ENCODE results near the gene RPA4. TPM values are rescaled to one million over a fixed set of nuclear protein-coding genes. Genes with fewer than 3 reads are reported as not detected.
A peak's percentile ranks its signal among the peaks of the same experiment; 100 is the strongest.

Gene RPA4
- total and polyA plus RNA-seq, 10 of the 15 experiments (the other 5 are each of a cell fraction or from before 2014, with no cell fraction given): 0.20 to 1.3 (median 0.43) TPM

GRCh38 chrX:96837808-96838207 lies 45.9 kb upstream of the RPA4 start:
- TF ChIP-seq NR2C1 (IDR thresholded peaks at IDR 0.05) (no peak), JUND (IDR thresholded peaks at IDR 0.05; ENCODE audit: low read depth, low read length) (no peak), RFX5 (IDR thresholded peaks at IDR 0.05; ENCODE audit: low read depth, low read length) (no peak), IKZF2 (IDR thresholded peaks at IDR 0.05) (no peak), SMAD1 (IDR thresholded peaks at IDR 0.05; ENCODE audit: low read depth, partially characterized antibody) (no peak), KLF5 (IDR thresholded peaks at IDR 0.05; ENCODE audit: partially characterized antibody) (no peak), CBX3 (IDR thresholded peaks at IDR 0.05; ENCODE audit: borderline replicate concordance, low read depth) (no peak), IRF4 (IDR thresholded peaks at IDR 0.05; ENCODE audit: low read depth, low read length) (no peak), CREM (IDR thresholded peaks at IDR 0.05; ENCODE audit: low read depth) (no peak), POLR2AphosphoS5 (IDR thresholded peaks at IDR 0.05; ENCODE audit: low read length) (no peak), TBL1XR1 (IDR thresholded peaks at IDR 0.05; ENCODE audit: low read depth, low read length) (no peak), MYB (IDR thresholded peaks at IDR 0.05; ENCODE audit: borderline replicate concordance, low read depth, low read length) (no peak), EP300 (IDR thresholded peaks at IDR 0.05; ENCODE audit: borderline replicate concordance in 1 of 2, control insufficient read depth in 1 of 2, low read depth in 2 of 2, low read length in 2 of 2) (no peak), SMARCA5 (IDR thresholded peaks at IDR 0.05) (no peak), SIN3A (IDR thresholded peaks at IDR 0.05; ENCODE audit: low read depth, low read length) (no peak), NR2F1 (conservative IDR thresholded peaks at IDR 0.05) (no peak)
- TF ChIP-seq, protein P1, sequence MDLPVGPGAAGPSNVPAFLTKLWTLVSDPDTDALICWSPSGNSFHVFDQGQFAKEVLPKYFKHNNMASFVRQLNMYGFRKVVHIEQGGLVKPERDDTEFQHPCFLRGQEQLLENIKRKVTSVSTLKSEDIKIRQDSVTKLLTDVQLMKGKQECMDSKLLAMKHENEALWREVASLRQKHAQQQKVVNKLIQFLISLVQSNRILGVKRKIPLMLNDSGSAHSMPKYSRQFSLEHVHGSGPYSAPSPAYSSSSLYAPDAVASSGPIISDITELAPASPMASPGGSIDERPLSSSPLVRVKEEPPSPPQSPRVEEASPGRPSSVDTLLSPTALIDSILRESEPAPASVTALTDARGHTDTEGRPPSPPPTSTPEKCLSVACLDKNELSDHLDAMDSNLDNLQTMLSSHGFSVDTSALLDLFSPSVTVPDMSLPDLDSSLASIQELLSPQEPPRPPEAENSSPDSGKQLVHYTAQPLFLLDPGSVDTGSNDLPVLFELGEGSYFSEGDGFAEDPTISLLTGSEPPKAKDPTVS (IDR thresholded peaks at IDR 0.05; ENCODE audit: low read depth, low read length): no peak
- TF ChIP-seq, protein P2, sequence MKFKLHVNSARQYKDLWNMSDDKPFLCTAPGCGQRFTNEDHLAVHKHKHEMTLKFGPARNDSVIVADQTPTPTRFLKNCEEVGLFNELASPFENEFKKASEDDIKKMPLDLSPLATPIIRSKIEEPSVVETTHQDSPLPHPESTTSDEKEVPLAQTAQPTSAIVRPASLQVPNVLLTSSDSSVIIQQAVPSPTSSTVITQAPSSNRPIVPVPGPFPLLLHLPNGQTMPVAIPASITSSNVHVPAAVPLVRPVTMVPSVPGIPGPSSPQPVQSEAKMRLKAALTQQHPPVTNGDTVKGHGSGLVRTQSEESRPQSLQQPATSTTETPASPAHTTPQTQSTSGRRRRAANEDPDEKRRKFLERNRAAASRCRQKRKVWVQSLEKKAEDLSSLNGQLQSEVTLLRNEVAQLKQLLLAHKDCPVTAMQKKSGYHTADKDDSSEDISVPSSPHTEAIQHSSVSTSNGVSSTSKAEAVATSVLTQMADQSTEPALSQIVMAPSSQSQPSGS (IDR thresholded peaks at IDR 0.05; ENCODE audit: low read length): no peak
- Histone ChIP-seq H3K27me3 (replicated peaks in 1 of 2; ENCODE audit: control insufficient read depth in 2 of 2, insufficient read depth in 2 of 2, low read length in 1 of 2) (no peaks in the 10 kb centered on the region), H3K36me3 (ENCODE audit: control insufficient read depth in 2 of 2, insufficient read depth in 2 of 2, low read length in 1 of 2) (no peaks in the 10 kb centered on the region), H4K20me1 (ENCODE audit: control insufficient read depth, insufficient read depth) (no peaks in the 10 kb centered on the region), H2AFZ (ENCODE audit: control insufficient read depth, low read depth, low read length) (no peak overlapping the region; the same call in 1 of the 2 replicates), H3K4me1 (ENCODE audit: control insufficient read depth, insufficient read depth, low read length) (no peaks in the 10 kb centered on the region), H3K79me2 (ENCODE audit: control insufficient read depth, insufficient read depth, low read length) (no peaks in the 10 kb centered on the region; the same call in 1 of the 2 replicates), H3K27ac (ENCODE audit: control insufficient read depth, insufficient read depth) (peak overlapping the region; percentile 44; the same call in 1 of the 2 replicates), H3K9ac (ENCODE audit: control insufficient read depth, insufficient read depth, low read length) (no peak overlapping the region), H3K9me3 (replicated peaks; ENCODE audit: control insufficient read depth, insufficient read depth, low read length) (no peaks in the 10 kb centered on the region; the same call in 2 of the 3 replicates), H3K4me2 (ENCODE audit: control insufficient read depth, insufficient read depth) (0 out of 2 replicates have a peak overlapping the region, but pooled peaks have one; percentile 33), H3K4me3 (0 out of 2 replicates have a peak overlapping the region, but pooled peaks have one; percentile 2)
- ATAC-seq: no peak
- intact Hi-C loops (cut with micrococcal nuclease; ENCODE audit: unreplicated experiment) (no loop called here), in situ Hi-C loops (cut with MboI) (no loop called here)
- FAIRE-seq: no peak
- no TSS peak for BruUV-seq (replicated peaks)
- POLR2A ChIA-PET: no interaction called here
- no peak for DNase-seq (ENCODE audit: low read depth, low spot score)
- WGBS (ENCODE audit: insufficient coverage, insufficient replicate concordance, low lambda C conversion rate, missing lambda C conversion rate): 44% methylated on average over 3 of the region's 3 CpGs
- SMC1A ChIA-PET (ENCODE audit: uncharacterized antibody, unreplicated experiment): interaction anchor here (2.6 kb wide), 1 partner anchor 11 kb away, joined by 15 read pairs; no protein-coding TSS in a partner anchor
- RAD21 ChIA-PET (ENCODE audit: unreplicated experiment): no interaction called here
- CTCF ChIA-PET: no interaction called here
